ENCODE data around the gene OS9.

DNA sequence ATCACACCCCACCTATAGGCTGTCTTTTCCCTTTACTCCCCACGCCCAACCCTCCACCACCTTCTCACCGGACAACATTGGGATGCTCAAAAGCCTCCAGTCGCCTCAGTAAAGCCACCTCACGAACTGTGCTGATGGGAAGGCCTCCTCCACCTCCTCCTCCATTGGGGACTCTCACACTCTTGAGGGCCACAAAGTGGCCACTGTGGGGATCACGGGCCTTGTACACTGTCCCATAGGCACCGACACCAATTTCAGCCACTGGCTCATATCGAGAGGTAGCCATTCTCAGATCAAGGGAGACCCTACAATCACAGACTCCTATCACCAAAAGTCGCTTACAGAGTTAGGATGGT, 57.5 kb downstream of the OS9 start:
- TF ChIP-seq POLR2A (IDR thresholded peaks at IDR 0.05) (no peak), EP300 (IDR thresholded peaks at IDR 0.05) (no peak)
